ENCODE data around the gene GNL1.

DNA sequence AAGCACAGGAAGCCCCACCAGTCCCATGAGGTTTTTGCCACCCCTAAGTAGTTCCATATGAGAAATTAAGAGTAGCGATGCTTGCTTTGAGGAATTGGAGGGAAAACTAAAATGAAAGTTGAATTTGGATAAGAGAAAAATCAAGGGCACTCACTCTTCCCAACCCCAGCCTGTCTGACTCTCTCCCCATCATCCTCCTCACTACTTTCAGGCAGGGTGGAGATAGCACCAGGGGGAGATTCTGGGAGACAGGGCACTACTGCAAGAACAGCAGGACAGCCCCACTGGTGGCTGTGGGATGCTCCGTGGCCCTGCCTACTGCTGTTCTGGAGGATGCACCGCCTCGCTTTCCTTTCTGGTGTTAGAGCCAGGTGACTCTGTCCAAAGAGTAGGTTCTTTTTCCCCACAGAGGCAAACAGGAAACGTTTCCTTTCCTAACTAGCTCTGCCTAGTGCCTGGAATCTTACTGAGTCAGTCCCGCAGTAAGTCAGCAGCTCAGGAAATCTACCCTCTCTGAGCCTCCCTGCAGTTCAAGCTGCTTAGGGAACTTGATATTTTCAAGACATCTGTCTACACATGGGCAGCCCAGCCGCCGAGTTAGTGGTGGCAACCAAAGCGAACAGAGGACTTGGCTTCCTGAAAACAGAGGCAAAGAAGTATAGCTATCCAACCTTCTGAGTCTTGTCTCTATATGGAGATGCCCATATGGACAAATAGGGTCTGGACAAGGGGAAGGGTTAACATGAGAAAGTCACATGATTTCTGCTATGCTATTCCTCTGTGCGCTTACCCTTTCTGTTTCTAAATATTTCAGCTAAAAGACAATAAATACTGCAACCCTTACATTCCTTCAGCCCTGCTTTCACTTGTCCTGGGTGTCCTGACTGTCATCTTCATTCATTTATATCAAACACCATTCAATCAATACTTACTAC lies 55.6 kb downstream of the GNL1 start:
- TF ChIP-seq EZH2 (IDR thresholded peaks at IDR 0.05) (no peak), POLR2AphosphoS5 (IDR thresholded peaks at IDR 0.05; ENCODE audit: borderline replicate concordance, low read depth, low read length) (no peak), FOXP2 (optimal IDR thresholded peaks at IDR 0.05; ENCODE audit: control extremely low read depth, extremely low read length, insufficient read depth) (no peak)

All from SK-N-MC (cell line).